Neural cell (in vitro differentiated cells): ENCODE data around the gene SLC23A3.

Experiments
- MXI1 ChIP-seq: fragments of 450-650 bp; conservative IDR thresholded peaks from 2 replicates; pipeline ENCODE4 v1.6.1; 2014; ENCODE audit warnings: antibody characterized with exemption, mild to moderate bottlenecking; ENCODE audit not compliant: poor library complexity, severe bottlenecking
- RAD21 ChIP-seq: fragments of 450-650 bp; conservative IDR thresholded peaks from 2 replicates; pipeline ENCODE4 v1.6.1; 2014; ENCODE audit warnings: antibody characterized with exemption, mild to moderate bottlenecking, moderate library complexity
- TAF1 ChIP-seq: IDR thresholded peaks from 2 replicates; pipeline ENCODE4 v1.6.1; 2012; ENCODE audit warnings: low read depth
- TF ChIP-seq, protein P1 (sequence below): fragments of 450-650 bp; IDR thresholded peaks from 2 replicates; pipeline ENCODE4 v1.5.1; 2014; ENCODE audit warnings: antibody characterized with exemption, mild to moderate bottlenecking, moderate library complexity; ENCODE audit not compliant: poor library complexity, severe bottlenecking

GRCh38 chr2:219157396-219157795 is 12.4 kb downstream of the SLC23A3 start:
- TF ChIP-seq, protein P1, sequence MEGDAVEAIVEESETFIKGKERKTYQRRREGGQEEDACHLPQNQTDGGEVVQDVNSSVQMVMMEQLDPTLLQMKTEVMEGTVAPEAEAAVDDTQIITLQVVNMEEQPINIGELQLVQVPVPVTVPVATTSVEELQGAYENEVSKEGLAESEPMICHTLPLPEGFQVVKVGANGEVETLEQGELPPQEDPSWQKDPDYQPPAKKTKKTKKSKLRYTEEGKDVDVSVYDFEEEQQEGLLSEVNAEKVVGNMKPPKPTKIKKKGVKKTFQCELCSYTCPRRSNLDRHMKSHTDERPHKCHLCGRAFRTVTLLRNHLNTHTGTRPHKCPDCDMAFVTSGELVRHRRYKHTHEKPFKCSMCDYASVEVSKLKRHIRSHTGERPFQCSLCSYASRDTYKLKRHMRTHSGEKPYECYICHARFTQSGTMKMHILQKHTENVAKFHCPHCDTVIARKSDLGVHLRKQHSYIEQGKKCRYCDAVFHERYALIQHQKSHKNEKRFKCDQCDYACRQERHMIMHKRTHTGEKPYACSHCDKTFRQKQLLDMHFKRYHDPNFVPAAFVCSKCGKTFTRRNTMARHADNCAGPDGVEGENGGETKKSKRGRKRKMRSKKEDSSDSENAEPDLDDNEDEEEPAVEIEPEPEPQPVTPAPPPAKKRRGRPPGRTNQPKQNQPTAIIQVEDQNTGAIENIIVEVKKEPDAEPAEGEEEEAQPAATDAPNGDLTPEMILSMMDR: no peak
- no peak for TF ChIP-seq RAD21
- TF ChIP-seq TAF1: no peak
- no peak for TF ChIP-seq MXI1
